Left lung (tissue), 10 donors: Measurements from ENCODE around the gene RNFT2. TPM values are rescaled to one million over a fixed set of nuclear protein-coding genes. Genes with fewer than 3 reads are reported as not detected.

Experiments used
- ATAC-seq: fragments of 200-7000 bp; cut with Tn5 transposase; one replicate; pipeline ENCODE4 v1.9.1; 2020; ENCODE audit warnings: moderate library complexity
- DNase-seq, 4 donors: peaks; one replicate each; pipeline ENCODE4 v3.0.0-alpha.2; 2013 to 2020
- H3K27ac ChIP-seq, 2 donors: fragments of 200-600 bp; sonication (generic) in 1 of 2; one replicate each; pipeline versions ENCODE4 v1.5.0 to v1.8.0; 2020 to 2021
- H3K27me3 ChIP-seq, 2 donors: fragments of 200-600 bp; sonication (generic) in 1 of 2; one replicate each; pipeline versions ENCODE4 v1.5.0 to v1.8.0; 2020 to 2021
- H3K36me3 ChIP-seq, 2 donors: fragments of 200-600 bp; sonication (generic) in 1 of 2; one replicate each; pipeline versions ENCODE4 v1.5.0 to v1.8.0; 2020 to 2021
- H3K4me1 ChIP-seq, 2 donors: fragments of 200-600 bp; one replicate each; pipeline ENCODE4 v1.8.0; 2021
- H3K4me3 ChIP-seq, 2 donors: fragments of 200-600 bp; sonication (generic) in 1 of 2; one replicate each; pipeline versions ENCODE4 v1.5.0 to v1.8.0; 2020 to 2021; ENCODE audit warnings: mild to moderate bottlenecking in 1 of 2
- H3K9me3 ChIP-seq, 2 donors: fragments of 200-600 bp; sonication (generic) in 1 of 2; one replicate each; pipeline versions ENCODE4 v1.5.0 to v1.8.0; 2020 to 2021
- CTCF ChIP-seq, 2 donors: fragments of 200-600 bp; sonication (generic) in 1 of 2; IDR thresholded peaks; one replicate each; pipeline versions ENCODE4 v1.5.0 to v1.8.0; 2021; ENCODE audit warnings: antibody characterized with exemption in 2 of 2
- intact Hi-C, 2 donors: fragments of 100-400 bp; cut with DNase I; formaldehyde crosslinking; loops; one replicate each; pipeline versions ENCODE4 v1.11.2 to v1.14.2; 2022
- polyA plus RNA-seq, 6 donors: library from polyadenylated mRNA; unstranded; fragments of 120-200 nt; gene quantifications; one replicate each; pipeline ENCODE4 v1.2.1, GENCODE V29; 2013; ENCODE audit not compliant: insufficient read length in 6 of 6
- total RNA-seq, 2 donors: library from RNA; stranded (reverse); fragmentation: NEBNext Ultra II Directional; extraction: Animal tissue kit (Norgen Biotek cat#: 25700); gene quantifications; one replicate each; pipeline ENCODE4 v1.2.1, GENCODE V29; 2021
- donor health status: DM: no; HTN: yes; CAD: no.
- donor health status: DM: no; HTN: no; CAD: no.

Gene RNFT2
- total and polyA plus RNA-seq, 8 donors: 3.4 to 5.5 (median 3.9) TPM

- no peak for TF ChIP-seq CTCF (IDR thresholded peaks at IDR 0.05)
- peak in 1 of 4 donors; percentile 72 for DNase-seq
- peaks cover 2 to 89% of the 10 kb centered on the region in 2 donors for H3K36me3 ChIP-seq
- peak; percentile 46 for ATAC-seq
- no peaks in the 10 kb centered on the region for H3K9me3 ChIP-seq
- intact Hi-C loops: no loop called here
- no peak overlapping the region for H3K4me3 ChIP-seq
- no peaks in the 10 kb centered on the region for H3K27me3 ChIP-seq
- peak overlapping the region; percentile 35 to 37 for H3K27ac ChIP-seq
- peaks cover 9 to 21% of the 10 kb centered on the region in 2 donors for H3K4me1 ChIP-seq
Measured at GRCh38 chr12:116717466-116718437, 20.4 kb upstream of the RNFT2 start.

- DNase-seq (no peak), ATAC-seq (peak; percentile 70)
- peaks cover 9 to 21% of the 10 kb centered on the region in 2 donors for H3K4me1 ChIP-seq
- H3K27me3 ChIP-seq: no peaks in the 10 kb centered on the region
- H3K9me3 ChIP-seq: no peaks in the 10 kb centered on the region
- no peak for TF ChIP-seq CTCF (IDR thresholded peaks at IDR 0.05)
- H3K27ac ChIP-seq: peak overlapping the region; percentile 35 to 37
- no peak overlapping the region for H3K4me3 ChIP-seq
- intact Hi-C loops: no loop called here
- peaks cover 6 to 90% of the 10 kb centered on the region in 2 donors for H3K36me3 ChIP-seq
Measured at GRCh38 chr12:116718655-116719454, 19.3 kb upstream of the RNFT2 start.

GRCh38 chr12:116719731-116720528 is 18.2 kb upstream of the RNFT2 start:
- TF ChIP-seq CTCF (IDR thresholded peaks at IDR 0.05): no peak
- Histone ChIP-seq H3K27me3 (no peaks in the 10 kb centered on the region), H3K36me3 (peaks cover 6 to 81% of the 10 kb centered on the region in 2 donors), H3K9me3 (no peaks in the 10 kb centered on the region), H3K4me1 (peaks cover 9 to 21% of the 10 kb centered on the region in 2 donors), H3K4me3 (no peak overlapping the region), H3K27ac (no peak overlapping the region)
- ATAC-seq: peak; percentile 55
- DNase-seq: no peak
- intact Hi-C loops: no loop called here

GRCh38 chr12:116722245-116722644 is 15.9 kb upstream of the RNFT2 start:
- no peaks in the 10 kb centered on the region for H3K27me3 ChIP-seq
- H3K9me3 ChIP-seq: no peaks in the 10 kb centered on the region
- H3K4me3 ChIP-seq: no peak overlapping the region

More at GRCh38 chr12:116722245-116722644, 15.9 kb upstream of the RNFT2 start:
- intact Hi-C loops: no loop called here
- ATAC-seq (no peak), DNase-seq (no peak)
- Histone ChIP-seq H3K4me1 (peaks cover 14 to 23% of the 10 kb centered on the region in 2 donors), H3K27ac (no peak overlapping the region), H3K36me3 (peaks cover 6 to 58% of the 10 kb centered on the region in 2 donors)
- TF ChIP-seq CTCF (IDR thresholded peaks at IDR 0.05): no peak
